Liver (tissue), 2 donors: ENCODE results near the gene PARD6G.

Experiments used
- EGR1 ChIP-seq, 2 donors: IDR thresholded peaks; 2 replicates each; pipeline ENCODE4 v1.6.1; 2016 to 2018; ENCODE audit warnings: antibody characterized with exemption in 2 of 2, low read depth in 2 of 2
- SP1 ChIP-seq: IDR thresholded peaks from 2 replicates; pipeline ENCODE4 v1.6.1; 2018; ENCODE audit warnings: antibody characterized with exemption, mild to moderate bottlenecking
- donor health status: healthy.

GRCh38 chr18:80169607-80170006 is 77.7 kb downstream of the PARD6G start:
- TF ChIP-seq EGR1 (IDR thresholded peaks at IDR 0.05; ENCODE audit: low read depth in 2 of 2) (no peak), SP1 (no peak)
